Suppressor macrophage treated with lipopolysaccharide for 4 hours (primary cell): ENCODE measurements around the gene VAT1L.
A peak's percentile ranks its signal among the peaks of the same experiment; 100 is the strongest.

Experiments used
- DNase-seq: peaks from one replicate; pipeline ENCODE4 v3.0.0-alpha.2; 2020

Gene VAT1L

GRCh38 chr16:77873066-77873465 lies 84.7 kb downstream of the VAT1L start:
- DNase-seq, result no peak

- DNase-seq, result no peak
Measured at GRCh38 chr16:77874347-77874746, 86.0 kb downstream of the VAT1L start.

GRCh38 chr16:77876776-77877175 lies 88.4 kb downstream of the VAT1L start:
- DNase-seq, result no peak

DNA sequence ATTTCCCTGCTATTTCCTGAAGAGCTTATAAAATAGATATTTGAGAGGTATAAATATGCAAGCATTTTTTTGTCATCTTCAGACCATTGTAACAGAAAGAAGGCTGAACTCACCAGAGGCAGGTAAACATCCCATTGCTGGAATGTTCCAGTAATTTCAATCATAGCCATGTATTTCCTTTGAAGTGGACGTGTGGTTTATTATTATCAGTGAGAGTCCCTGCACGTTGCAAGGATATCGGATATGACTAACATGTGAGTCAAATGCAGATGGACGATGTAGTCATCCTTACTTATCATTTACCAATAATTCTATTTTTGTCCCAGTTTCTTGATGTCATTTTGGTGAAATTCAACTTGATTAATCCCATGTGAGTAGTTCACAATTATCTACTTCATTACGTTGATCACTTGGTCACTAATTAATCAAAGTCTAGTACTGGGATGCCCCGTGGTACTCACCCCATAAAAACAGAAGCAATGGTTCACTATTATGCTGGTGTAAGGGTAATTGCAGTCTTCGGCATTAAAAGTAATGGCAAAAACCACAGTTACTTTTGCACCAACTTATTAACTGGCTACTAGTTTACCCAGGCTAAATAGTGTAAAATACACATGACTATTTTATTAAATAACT lies 89.5 kb downstream of the VAT1L start:
- no peak for DNase-seq

DNA sequence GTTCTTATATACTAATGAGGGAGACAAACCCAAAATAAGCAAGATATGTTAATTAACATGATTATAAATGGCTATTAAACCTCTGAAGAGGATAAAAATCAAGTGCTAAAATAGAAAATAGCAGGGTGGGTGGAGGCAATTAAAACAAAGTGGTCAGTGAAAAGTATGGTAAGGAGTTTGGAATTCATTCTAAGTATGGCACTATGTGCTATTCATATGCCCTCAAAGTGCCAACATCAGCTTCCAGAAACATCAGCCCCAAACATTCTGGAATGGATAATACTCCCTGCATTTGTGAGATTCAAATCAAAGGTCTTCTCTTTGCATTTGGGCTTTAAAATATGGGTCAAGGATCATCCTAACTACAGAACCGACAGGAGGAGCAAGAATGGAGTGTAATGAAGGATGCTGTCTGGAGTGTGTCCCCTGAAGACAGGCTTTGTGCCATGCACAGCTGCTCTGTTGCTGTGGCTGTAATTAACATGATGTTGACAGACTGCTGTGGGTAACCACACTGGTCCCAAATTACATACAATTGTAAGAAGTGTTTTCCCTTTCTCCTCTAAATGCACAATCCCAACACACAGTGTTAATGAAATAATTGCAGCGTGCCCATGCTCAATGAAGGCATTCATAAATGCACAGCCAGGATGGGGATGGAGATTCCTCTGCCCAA lies 93.1 kb downstream of the VAT1L start:
- no peak for DNase-seq

- DNase-seq, result no peak
Measured at GRCh38 chr16:77882358-77882757, 94.0 kb downstream of the VAT1L start.

DNA sequence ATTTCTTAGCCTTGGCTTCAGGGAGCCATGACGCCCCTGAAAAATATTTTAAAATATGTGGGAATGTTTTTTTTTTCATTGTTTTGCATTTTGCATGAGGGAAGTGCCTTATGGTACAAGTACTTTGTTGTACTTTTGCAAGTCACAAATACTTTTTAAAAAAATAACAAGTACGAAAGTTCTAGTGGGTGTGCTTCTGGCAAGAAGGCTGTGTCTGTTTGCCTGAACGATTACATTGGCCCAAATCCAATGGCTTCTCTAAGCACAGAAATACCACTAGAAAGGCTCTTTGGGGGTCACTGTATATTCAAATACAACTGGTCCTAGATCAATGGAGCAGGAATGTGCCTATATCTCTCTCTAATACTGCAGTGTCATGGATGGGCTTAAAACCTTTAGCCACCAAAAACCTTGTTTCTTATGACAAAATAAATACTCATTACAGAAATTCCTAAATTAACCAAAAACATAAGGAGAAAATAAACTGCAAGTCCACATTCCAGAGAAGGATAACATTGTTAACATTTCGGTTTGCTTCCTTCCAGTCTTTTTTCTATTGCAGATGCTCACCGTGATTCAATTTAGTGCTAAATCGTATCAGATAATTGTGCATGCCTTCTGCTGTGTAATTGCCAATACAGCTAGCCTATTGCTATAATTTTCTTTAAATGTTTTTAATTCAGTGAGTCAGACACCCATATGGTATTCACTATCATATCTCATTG lies 97.4 kb downstream of the VAT1L start:
- no peak for DNase-seq

DNA sequence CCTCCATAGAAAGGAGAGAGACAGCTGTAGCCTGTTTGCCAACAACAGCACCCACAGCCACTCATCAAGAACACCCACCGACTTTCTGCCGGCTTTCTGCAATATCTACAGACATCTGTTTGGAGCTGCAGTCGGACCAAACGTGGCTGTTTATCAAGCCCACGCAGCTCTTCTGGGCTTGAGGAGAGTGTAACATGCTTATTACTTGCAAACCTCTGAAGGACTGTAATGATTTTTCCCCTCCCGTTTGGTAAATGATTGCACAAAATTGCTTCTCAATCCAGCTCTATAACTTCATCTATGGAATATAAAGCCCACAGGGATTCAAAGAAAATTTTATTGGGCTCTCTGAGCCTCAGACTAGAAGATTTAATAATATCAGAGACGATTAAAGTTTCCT lies 100.5 kb downstream of the VAT1L start:
- no peak for DNase-seq

GRCh38 chr16:77890075-77890474 lies 101.7 kb downstream of the VAT1L start:
- peak; percentile 53 for DNase-seq

GRCh38 chr16:77894162-77894561 lies 105.8 kb downstream of the VAT1L start:
- peak; percentile 32 for DNase-seq

GRCh38 chr16:77895962-77896361 lies 107.6 kb downstream of the VAT1L start:
- no peak for DNase-seq

DNA sequence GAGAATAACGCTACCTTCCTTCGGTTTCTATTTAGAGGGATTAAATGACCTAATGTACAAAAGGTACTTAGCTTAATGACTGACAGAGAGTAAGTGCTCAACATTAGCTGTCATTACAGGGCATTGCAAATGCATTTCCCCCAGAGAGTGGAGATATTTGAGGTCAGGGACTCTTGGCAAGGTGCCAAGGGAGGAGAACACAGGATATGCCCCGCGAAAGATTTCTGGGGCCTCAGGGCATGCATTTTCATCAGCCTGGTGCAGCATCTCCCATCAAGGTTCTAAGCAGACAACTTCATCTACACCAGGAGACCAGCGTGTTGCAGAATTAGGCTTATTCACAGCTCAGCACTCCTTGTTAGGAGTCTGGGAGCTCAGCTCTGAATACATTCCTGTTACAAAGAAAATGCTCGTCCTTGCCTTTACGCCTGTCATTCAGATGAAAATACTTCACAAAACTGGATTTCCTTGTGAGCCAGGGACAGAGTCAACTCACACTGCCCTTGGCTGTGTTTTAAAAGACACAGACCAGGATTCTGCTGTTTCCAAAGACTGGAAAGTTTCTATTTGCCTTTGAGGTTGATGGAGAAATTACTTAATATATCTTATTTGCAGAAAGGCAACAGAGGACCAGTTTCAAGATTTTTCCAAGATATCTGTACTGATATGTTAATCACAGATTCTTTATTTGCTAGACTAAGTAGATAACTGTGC lies 108.2 kb downstream of the VAT1L start:
- no peak for DNase-seq

- DNase-seq, result peak; percentile 8
Measured at GRCh38 chr16:77897129-77897437, 108.7 kb downstream of the VAT1L start.

DNA sequence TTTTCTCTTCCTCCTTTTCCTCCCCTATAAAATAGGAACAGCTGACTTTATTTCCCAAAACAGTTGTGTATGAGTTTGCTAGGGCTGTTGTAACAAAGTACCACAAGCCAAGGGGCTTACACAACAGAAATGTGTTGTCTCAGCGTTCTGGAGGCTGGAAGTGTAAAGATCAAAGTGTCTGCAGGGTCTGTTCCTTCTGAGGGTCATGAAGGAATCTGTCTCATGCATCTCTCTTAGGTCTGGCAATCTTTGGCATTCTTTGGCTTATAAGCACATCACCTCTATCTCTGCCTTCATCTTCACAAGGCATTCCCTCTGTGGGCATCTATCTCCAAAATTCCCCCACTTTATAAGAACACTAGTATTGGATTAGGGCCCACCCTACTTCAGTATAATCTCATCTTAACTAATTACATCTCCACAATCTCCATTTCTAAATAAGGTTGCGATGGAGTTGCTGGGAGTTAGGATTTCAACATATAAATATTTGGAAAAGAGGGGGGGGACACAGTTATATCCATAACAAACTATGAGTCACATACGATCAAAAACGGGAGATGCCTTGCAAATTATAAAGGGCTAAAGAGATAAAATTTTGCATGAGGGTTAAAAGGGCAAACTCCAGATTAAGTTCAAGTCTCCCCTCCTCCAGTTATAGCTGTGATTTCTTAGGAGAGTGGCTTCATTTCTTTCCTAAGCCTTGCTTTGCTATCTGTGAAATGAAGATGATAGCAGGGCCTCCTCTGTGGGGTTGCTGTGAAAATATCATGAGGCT lies 109.7 kb downstream of the VAT1L start:
- no peak for DNase-seq

DNA sequence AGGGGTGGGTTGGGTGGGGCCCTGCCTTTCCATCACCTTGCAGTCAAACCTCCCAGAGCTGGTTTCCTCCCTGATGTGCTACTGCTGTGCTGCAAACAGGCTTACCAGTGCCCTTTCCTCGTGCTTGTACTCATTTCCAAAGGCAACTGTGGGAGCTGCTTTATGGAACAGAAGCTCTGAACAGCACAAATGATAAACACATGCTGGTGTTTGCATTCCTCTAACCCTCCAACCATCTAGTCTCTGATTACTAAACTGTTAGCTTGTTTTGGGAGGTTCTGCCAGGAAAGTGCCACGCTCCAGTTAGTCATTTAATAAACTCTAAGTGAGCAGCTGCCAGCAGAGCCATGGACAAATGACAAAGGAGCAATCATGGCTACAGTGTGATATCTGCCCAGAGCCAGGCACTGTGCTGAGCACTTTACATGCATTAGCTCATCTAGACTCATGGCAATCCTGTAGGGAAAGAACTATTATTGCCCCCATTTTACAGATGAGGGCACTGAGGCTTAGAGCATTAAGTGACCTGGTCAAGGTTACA lies 110.4 kb downstream of the VAT1L start:
- no peak for DNase-seq

DNA sequence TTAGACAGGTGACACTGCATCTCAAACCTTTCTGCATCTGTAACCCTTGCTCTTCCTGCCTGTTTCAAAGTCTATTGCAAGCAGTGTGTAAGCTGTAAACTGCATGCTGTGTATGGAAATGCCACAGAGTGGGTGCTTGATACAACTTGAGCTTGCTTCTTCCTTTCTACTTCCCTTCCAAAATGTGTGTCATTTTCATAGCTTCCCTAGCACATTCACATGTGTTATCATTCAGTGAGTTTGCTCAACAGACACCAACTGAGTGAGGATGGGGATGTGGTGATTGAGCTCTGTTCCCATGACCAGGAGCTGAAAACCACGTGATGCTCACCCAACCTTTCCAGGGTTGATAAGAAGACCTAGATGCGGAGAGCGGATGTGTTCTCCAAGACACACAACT lies 111.1 kb downstream of the VAT1L start:
- DNase-seq, result peak; percentile 5

GRCh38 chr16:77905374-77905920 lies 117.1 kb downstream of the VAT1L start:
- DNase-seq, result no peak

DNA sequence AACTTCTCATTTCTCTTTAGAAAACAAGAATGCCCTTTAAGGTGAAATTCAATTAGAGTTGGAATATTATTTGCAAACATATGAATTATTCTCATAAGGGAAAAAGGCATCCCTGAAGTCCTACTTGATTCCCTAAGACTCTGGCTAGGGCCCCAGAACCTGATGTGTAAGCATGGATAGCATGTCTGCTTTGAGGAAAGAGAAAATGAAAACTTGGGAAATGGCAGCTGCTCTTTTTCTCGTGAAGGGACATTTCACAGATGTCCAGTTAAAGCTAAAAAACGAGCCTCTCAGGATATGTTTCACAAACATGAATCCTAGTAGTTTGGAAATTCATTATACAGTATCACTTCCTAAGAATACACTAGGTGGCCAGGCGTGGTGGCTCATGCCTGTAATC lies 121.7 kb downstream of the VAT1L start:
- no peak for DNase-seq

GRCh38 chr16:77912617-77913016 lies 124.3 kb downstream of the VAT1L start:
- DNase-seq, result no peak

DNA sequence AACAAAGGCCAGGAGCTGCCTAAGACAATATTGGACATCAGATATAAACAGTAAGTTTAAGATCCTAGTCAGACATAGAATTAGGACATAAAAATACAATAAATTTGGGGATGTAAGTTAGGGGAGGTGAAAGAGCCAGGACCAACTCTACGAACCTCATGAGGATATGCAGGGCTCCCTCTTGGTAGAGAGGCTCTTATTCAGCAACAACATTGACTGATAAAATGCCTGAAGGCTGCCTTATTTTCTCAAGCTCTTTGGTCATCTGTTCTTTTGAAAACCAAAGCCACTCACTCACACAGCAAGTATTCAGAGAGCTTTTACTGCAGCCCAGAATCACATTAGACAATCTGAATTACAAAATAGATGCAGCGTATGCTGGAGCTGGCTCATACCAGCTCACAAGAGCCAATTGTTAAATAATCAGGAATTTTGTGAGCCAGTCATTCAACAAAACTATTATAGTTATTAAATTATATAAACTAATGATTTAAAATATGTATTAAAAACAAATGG lies 125.4 kb downstream of the VAT1L start:
- no peak for DNase-seq

DNA sequence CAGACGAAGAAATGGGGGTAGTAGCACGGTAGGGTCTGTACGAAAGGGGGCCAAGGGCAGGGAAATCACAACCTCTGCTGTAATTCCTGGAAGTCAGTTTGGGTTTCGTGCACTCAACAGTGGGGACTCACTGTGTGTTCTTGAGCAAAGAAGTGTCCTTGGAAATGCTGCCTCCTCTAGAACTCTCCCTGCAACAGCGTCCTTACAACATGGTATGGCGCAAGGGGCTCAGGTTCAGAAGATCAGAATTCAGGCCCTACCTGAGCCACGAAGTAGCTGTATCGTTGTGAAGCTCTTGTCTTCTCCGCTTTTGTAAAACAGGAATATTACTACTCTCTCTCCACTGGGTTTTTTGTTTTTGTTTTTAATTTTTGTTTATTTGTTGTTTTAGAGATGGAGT lies 127.7 kb downstream of the VAT1L start:
- DNase-seq, result no peak

- no peak for DNase-seq
Measured at GRCh38 chr16:77917971-77918370, 129.6 kb downstream of the VAT1L start.
